Measurements from ENCODE around the gene TLL2.

DNA sequence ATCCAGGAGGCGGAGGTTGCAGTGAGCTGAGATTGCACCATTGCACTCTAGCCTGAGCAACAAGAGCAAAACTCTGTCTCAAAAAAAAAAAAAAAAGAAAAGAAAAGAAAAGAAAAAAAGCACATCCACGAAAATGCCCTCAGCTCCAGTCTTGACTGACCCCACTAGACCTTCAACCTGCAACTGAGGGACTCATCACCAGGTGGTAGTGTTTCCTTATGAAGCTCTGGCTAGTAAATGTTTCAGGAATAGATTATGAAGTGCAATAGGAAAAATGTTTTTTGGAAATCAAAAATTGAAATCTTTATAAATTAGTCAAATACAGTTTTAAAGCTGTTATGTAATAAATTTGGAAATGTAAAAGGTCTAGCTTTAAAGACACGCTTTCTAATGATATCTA is 22.4 kb downstream of the TLL2 start:
- TF ChIP-seq CTCF (IDR thresholded peaks at IDR 0.05) (no peak), POLR2AphosphoS5 (IDR thresholded peaks at IDR 0.05; ENCODE audit: insufficient read depth in 1 of 2, low read depth in 1 of 2) (no peak), POLR2A (IDR thresholded peaks at IDR 0.05) (no peak)
